Colon (tissue), 2 donors: ENCODE results near the gene RDH5.

Source experiments
- FAIRE-seq: peaks from 2 replicates; lab custom pipeline; 2012; peaks lifted over from hg19 to GRCh38; lab: Jason Lieb, UNC
- donor health status: control.
- donor health status: control.

RDH5 gene

GRCh38 chr12:55720071-55720564 lies at the start of gene RDH5:
TSS of gene RDH5 (plus strand) at chr12:55720393. CDS start at chr12:55721185, 792 bp downstream.
- no peak for FAIRE-seq

GRCh38 chr12:55671746-55672145 lies 48.4 kb upstream of the RDH5 start:
- no peak for FAIRE-seq

- FAIRE-seq: no peak
These were observed 46.6 kb upstream of the RDH5 start for GRCh38 chr12:55673638-55674037.

- FAIRE-seq: no peak
These were observed 44.5 kb upstream of the RDH5 start for GRCh38 chr12:55675666-55676065.

- no peak for FAIRE-seq
These were observed 43.5 kb upstream of the RDH5 start for GRCh38 chr12:55676707-55677106.

GRCh38 chr12:55679691-55680090 lies 40.5 kb upstream of the RDH5 start:
- FAIRE-seq: no peak

- no peak for FAIRE-seq
These were observed 38.8 kb upstream of the RDH5 start for GRCh38 chr12:55681142-55682077.

GRCh38 chr12:55682087-55682796 lies 38.0 kb upstream of the RDH5 start:
- FAIRE-seq: no peak

- FAIRE-seq: no peak
These were observed 36.5 kb upstream of the RDH5 start for GRCh38 chr12:55683676-55684075.

GRCh38 chr12:55684761-55685370 lies 35.3 kb upstream of the RDH5 start:
- FAIRE-seq: no peak

GRCh38 chr12:55685671-55686070 lies 34.5 kb upstream of the RDH5 start:
- no peak for FAIRE-seq

GRCh38 chr12:55686366-55687010 lies 33.7 kb upstream of the RDH5 start:
- no peak for FAIRE-seq

- FAIRE-seq: no peak
These were observed 32.4 kb upstream of the RDH5 start for GRCh38 chr12:55687746-55688145.

GRCh38 chr12:55688716-55689655 lies 31.2 kb upstream of the RDH5 start:
- no peak for FAIRE-seq

GRCh38 chr12:55692631-55693322 lies 27.4 kb upstream of the RDH5 start:
- no peak for FAIRE-seq

- FAIRE-seq: no peak
These were observed 26.6 kb upstream of the RDH5 start for GRCh38 chr12:55693323-55694187.

GRCh38 chr12:55694188-55694515 lies 26.0 kb upstream of the RDH5 start:
- FAIRE-seq: no peak

GRCh38 chr12:55694651-55695050 lies 25.5 kb upstream of the RDH5 start:
- no peak for FAIRE-seq

GRCh38 chr12:55695349-55695748 lies 24.8 kb upstream of the RDH5 start:
- FAIRE-seq: no peak

- no peak for FAIRE-seq
These were observed 24.1 kb upstream of the RDH5 start for GRCh38 chr12:55696141-55696540.
